Hippocampal formation (tissue), 2 donors: ENCODE measurements around the gene CPT1A.

Source experiments
- DNase-seq, 2 donors: peaks; one replicate each; lab custom pipeline; 2025; lab: John Stamatoyannopoulos, UW

Gene CPT1A

DNA sequence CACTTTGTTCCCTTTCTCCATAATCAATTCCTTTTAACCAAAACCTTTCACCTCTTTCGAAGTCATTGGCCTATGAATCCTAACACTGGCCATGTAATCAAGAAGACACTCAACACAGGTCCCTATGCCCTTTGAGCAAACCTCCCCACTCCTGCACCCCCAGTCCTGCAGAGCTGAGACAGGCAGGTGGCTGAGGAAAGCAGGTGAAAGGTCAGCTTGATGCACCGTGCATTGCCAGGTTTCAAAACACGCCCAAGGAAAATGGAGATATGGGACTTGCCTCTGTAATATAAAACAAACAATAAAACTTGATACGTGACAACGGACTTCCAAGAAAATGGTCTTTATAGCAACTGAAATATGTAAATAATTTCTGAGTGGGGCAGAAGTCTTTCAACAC is 10.6 kb downstream of the CPT1A start:
- DNase-seq = no peak

DNA sequence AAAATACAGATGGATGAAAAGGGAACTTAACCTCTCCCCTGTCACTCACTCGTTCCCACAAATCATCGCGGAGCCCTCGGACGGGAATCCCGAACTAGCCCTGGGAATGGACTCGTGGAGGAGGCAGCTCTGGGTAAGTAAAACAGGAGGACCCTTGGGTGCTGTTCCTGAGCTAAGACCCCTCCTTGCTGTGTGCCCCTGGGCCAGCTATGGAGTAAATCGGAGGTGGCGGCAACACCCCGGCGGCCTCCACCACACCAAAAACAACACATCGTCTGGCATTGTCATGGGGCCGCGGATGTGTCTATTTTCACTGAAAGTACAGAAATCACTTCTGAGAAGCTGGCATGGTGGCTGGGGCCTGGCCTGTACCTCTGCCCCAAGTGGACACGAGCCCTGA is 12.1 kb downstream of the CPT1A start:
- DNase-seq = no peak

DNA sequence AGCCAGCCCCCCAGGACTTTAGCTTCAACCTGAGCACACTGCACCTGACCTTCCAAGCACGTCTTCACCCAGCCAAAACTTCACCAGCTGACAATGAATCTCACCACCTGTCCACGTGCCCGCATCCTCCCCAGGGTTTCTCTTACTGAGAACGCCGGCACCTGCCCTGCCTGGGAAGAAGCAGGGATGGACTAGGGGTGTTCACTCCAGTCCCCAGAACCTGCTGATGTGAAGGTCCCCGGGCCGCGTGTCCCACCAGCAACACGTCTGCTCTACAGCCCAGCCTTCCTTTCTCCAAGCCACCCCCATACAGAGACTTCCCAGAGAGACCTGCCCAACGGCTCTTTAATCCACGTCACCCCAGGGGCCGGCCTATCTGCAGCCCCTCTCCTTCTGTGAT is 12.8 kb downstream of the CPT1A start:
- no peak for DNase-seq

DNA sequence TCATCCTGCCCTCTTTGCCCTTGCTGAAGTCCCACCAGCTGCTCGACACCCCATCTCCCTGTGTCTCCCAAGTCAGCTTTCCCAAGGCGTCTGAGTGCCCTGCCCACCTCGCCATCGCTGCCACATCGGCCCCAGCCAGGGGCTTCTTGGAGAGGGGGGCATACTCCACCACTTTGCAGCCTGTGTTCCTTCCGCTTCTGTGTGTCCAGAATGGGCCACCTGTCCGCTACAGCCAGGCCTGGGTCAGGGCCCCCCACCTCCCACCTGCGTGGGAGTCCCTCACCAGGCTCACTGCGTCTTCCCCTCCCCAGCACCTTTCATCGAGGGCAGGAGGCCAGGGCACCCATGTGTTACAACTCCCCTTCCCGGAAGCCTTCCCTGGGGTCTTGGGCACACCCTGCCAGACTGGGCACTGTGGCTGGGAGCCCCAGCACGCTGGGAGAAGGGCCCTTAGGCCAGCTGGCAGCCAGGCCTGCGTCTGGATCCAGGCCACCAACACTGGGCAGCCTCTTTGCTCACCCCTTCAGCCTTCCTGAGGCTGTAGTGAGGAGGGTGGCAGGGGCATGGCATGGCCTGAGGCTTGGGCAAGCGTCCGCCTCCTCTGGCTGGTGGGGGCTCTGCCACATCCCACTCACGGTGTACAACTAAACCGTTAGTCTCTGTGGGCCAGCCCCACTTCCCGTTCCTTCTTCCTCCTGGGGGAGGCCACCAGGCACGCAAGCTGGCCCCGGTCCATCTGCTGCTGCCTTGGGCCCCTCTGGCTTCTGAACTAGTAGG is 13.4 kb downstream of the CPT1A start:
- DNase-seq = peak in 1 of 2 donors; percentile 27

DNA sequence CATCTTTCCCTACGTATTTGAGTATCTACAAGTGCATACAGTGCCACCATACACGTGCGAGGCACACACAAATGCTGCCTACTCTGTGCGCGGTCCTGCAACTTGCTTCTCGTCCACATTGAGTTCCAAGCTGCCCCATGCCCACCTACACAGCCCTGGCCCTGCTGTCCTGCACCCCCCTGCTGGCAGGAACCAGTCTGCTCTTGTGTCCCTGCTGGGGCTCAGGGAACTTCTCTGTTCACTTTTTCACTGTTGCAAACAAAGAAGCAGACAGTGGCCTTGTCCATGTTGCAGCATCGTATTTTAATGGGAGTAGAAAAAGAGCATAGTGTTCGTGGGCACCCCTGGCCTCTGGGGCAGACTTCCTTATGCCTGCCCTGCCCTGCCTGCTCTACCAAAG is 14.0 kb downstream of the CPT1A start:
- no peak for DNase-seq

DNA sequence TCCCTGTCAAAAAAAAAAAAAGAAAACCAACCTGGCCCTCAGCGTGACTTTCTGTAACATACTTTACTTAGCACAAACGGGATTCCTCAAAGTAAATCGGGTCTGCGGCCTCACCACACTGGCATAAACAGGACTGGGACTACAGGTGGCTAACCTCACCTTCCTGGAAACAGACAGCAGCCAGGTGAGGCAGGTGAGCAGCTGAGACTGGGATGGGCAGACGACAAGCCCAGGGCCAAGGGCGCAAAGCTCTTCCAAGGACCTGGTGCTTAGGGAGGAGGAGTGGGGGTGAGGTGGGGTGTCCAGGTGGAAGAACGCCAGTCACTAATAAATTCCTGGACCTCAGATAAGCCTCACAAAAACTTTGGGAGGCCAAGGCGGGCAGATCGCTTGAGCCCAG is 15.0 kb downstream of the CPT1A start:
- DNase-seq = no peak

DNA sequence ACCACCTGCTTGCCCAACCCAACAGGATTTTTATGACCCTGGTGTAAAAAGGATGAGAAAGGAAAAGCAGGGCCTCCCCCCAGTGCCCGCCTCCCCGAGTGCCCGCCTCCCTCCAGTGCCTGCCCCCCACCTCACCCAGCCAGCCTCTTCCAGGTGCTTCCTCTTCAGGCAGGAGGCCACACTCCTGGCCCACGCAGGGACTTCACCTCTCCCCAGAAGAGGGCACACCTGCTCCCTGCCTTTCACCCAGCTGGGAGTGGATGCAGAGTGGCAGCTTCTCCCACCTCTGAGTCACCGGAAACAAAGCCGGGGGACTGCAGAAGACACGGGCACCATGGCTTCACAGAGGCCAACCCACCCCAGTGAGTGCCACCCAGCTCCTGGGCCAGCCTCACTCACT is 16.1 kb downstream of the CPT1A start:
- no peak for DNase-seq

DNA sequence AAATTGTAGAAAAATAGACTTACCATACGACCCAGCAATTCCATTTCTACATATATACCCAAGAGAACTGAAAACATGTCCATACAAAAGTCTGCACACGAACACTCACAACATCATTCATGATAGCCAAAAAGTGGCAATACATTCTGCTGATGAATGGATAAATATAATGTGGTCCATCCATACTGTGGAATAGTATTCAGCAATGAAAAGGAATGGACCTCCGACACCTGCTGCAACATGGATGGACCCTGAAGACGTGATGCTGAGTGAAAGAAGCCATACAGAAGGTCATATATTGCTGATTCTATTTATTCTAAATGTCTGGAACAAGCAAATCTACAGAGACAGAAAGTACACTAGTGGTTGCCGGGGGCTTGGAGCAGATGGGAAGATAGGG is 19.2 kb downstream of the CPT1A start:
- DNase-seq = no peak

DNA sequence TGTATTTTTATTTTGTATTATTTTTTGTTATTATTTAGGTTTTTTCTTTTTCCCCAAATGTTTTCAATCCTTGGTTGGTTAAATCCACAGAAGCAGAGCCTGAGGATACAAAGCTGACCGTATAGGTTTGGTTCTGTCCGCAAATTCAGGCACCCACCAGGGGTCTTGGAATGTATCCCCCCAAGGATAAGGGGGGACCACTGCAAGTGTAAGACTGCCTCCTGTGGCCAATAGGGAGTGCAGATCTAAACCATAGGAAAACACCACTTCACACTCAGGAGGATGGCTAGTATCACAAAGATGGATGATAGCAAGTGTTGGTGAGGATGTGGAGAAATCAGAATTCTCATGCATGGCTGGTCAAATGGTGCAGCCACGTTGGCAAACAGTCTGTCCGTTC is 20.0 kb downstream of the CPT1A start:
- DNase-seq = no peak

DNA sequence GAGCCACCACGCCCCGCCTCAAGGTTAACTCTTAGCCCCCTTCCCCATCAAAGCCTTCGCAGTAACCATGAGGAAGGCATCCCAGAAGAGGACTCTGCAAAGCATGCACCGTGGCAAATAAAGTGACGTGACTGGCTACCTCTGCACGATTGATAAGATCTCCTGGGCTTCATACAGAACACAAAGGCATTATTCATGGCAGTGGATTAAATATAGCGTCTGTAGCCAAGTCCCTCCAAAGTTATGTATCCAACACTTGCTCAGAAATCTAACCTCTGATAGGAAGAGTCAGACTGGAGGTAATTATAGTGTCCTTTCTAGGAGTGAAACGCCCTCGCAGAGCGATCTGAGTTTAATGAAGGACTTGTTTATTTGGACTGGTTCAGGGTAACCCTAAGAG is 22.4 kb downstream of the CPT1A start:
- DNase-seq = no peak

DNA sequence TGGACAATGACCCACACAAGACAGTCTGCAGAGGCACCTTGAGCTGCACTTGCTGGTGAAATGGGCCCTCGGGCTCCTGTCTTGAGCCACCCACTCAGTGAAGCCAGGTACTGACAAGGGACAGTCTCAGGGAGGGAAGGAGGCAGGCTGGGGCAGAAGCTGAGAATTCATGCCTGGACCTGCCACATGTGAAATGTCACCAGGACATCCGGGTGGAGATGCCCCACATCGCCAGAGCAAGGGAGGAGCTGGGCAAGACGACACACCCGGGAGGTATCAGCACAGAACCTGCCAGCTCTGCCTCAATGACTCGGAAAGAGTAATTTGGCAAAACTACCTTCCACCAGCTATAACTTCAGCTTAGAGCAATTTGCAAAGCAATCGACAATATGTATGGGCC is 23.5 kb downstream of the CPT1A start:
- no peak for DNase-seq

DNA sequence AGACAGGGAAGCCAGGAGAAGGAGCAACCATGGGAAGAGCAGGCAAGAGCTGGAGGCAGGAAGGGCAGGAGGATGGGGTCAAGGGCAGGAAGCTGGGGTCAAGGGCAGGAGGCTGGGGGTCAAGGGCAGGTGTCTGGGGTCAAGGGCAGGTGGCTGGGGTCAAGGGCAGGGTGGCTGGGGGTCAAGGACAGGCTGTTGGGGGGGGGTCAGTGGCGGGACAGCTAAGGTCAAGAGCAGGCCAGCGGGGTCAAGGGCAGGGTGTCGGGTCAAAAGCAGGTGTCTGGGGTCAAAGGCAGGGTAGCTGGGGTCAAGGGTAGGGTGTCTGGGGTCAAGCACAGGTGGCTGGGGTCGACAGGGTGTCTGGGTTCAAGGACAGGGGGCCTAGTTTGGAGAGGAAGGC is 24.2 kb downstream of the CPT1A start:
- DNase-seq = no peak

DNA sequence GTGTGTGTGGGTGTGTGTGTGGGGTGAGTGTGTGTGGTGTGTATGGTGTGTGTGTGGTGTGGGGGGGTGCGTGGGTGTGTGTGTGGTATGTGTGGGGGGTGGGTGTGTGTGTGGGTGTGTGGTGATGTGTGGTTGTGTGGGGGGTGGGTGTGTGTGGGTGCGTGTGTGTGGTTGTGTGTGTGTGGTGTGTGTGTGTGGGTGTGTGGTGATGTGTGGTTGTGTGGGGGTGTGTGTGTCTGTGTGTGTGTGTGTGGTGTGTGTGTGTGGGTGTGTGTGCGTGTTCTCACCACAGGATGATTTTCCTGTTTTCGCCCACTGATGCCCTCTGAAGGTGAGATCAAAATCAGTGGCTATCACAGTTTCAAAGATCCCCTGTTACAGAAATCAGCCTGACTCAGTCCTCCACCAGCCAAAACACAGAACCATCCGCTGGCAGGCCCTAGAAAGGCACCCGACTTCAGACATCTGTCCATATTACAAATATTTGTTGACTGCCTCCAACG is 24.7 kb downstream of the CPT1A start:
- no peak for DNase-seq

DNA sequence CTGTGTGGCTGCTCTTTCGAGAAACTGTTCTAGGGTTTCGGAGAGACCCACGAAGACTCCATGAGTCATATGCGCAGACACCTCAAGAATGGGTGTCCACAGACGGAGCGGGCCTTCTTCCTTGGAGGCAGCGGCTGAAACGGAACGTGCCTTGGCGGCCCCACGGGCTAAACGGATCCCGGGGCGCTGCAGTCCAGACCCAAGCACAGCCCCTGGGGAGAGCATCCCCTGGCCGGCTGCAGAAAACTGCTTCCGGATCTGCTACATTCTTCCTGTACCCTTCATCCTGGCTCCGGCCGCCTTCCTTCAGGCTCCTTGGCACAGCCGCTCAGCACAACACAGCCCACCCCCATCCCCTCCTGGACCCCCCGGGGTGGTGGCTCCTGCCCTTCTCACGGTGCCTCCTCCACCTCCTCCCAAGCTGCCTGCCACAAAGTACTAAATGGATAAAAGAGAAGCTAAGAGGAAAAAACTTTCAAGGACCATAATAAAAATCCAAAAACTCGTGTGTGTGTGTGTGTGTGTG is 25.4 kb downstream of the CPT1A start:
- no peak for DNase-seq

DNA sequence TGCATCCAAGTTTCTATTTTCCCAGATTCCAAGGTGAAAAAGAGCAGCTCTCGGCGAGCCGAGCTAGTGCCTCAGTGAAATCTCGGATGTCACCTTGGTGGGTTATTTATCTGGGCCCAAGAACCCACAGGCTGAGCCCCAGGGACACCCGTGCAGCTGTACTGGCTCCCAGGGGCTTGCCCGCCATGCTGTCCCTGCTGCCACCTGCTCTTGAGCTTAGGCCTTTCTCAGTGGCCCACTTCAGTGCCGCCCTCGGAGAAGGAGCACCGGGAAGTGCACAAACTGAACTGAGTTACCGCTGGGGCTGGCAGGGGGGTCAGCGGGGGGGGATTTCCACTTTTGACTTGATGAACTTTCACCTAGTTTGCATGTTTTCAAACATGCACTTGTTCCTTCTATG is 27.9 kb downstream of the CPT1A start:
- no peak for DNase-seq

DNA sequence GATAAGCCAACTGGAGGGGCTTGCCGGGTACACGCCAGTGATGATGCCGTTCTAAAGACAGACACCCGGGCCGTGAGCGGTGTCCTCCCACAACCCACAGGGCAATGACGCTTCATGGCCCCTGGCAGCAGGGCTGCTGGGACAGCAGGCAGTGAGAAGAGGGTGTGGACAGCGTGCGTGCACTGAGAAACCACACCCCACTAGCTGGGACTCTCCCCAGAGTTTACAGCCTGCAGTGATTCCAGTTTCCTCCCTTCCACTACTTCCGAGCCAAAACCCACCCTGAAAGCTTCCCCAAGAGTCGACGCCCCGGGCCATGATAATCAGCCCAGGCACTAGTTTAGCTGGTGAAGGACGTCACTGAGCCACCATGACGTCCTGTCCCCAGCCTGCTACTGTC is 29.2 kb downstream of the CPT1A start:
- no peak for DNase-seq

DNA sequence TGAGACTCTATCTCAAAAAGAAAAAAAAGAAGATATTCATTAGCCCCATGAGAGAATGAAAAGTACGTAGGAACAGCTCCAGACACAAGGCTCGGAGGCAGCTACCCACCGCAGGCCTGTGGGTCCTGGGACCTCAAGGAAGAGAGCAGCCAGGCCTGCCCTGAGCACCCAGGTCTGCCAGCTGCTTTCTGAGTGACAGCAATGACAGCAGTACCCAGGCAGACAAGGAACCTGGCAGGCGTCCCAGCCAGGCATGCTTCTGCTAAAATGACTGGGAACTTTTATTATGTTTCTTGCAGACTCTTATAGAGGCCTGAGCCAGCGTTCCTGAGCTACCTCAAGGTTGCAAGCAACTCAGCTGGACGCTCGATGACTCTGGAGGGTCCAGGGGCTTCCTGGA is 31.6 kb downstream of the CPT1A start:
- peak in 1 of 2 donors; percentile 9 for DNase-seq

DNA sequence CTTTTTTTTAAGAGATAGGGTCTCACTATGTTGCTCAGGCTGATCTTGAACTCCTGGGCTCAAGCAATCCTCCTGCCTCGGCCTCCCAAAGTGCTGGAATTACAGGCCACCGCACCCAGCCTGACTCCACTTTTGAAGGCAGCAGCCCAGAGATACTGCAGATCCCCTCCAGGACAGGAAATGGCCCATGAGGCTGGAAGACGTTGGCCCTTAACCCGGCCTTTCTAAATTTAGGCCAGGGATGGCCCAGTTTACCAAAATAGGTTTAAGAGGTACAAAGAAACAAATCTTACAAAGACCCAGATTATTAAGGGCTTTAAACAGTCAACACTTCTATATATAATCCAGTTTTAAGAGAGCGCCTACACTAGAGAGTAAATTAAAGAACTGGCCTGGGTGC is 32.2 kb downstream of the CPT1A start:
- no peak for DNase-seq

DNA sequence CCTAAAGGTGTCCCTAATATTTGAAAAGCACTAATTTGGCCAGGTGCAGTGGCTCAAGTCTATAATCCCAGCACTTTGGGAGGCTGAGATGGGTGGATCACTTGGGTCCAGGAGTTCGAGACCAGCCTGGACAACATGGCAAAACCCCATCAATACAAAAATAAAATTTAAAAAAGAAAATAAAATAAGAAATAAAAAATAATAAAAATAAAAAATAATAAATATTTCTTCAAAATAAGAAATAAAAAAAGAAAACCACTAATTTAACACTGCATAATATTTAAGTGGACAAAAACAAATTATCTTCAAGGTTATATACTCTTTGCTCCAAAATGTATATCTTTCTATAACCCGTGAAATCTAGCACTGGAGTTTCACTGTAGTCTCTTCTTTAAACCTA is 32.9 kb downstream of the CPT1A start:
- DNase-seq = no peak

DNA sequence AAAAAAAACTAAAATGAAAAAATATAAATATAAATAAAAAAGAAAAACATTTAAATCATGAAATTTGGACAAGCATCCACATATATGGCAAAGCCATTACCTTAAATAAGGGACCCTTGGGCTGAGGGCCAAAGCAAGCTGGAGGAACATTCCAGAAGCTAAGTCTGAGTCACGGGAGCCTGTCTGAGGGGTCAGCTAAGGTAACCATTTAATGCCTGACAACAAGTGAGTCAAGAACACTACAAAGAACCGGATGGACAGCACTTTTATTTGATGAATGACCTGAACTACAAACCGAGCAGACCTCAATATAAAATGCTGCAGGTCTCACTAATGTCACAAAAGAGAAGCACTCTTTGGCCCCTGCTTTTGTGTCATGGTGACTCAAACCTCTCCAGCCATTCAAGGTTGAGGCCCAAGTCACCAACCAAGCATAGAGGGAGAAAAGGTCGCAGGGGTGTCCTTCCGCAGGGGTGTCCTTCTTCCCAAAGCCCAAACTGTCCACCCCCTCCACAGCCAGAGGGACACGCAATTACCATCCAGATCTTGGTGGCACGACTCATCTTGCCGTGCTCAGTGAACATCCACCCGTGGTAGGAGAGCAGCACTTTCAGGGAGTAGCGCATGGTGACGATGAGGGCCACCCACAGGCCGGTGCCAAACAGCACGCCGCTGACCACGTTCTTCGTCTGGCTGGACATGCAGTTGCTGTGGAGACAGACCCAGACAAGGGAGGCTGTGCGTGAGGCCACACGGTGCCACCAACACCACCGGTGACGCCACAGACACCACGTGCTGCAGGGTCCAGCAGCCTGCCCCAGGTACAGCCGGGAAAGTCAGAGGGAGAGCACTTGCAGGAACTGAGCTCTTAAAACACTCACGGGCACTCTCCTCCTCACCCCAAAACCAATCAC is 34.5 kb downstream of the CPT1A start:
- no peak for DNase-seq

DNA sequence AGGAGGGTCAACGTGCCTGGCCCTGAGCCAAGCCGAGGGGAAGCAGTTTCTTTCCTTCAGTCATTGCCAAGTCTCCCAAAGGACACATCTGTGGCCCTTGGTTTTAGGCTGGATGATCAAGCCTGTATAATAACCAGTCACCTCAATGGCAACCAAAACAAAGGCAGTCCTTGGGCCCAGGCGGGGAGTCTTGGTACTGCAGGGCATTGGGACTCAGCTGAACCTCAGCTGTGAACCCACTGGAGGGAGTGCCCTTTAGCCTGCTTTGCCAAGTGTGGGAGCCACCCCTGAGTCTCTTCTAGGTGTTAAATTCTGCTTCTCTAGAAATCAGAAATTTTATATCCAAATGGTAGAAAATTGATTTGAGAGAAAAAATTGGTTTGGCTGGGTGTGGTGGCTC is 36.9 kb downstream of the CPT1A start:
- DNase-seq = no peak

DNA sequence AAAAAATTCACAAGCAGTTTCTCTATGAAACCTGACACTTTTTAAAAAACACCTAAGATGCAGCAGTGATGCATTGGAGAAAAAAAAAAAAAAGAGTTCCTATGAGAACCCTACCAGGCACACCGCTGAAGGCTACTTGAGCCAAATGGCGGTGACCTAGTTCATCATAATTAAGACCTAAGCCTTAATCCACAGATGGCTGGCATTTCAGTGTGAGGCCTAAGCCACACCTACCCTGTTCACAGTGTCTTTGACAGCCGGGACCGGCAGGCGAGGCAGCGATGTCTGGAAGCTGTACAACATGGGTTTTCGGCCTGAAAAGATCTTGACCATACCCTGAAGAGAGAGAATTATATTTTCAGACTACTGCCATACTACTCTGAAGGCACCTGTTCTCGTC is 38.0 kb downstream of the CPT1A start:
- no peak for DNase-seq
